GM23248 (cell line): ENCODE measurements around the gene UBALD2. TPM values are rescaled to one million over a fixed set of nuclear protein-coding genes. Genes with fewer than 3 reads are reported as not detected.

Experiments used
- DNase-seq: peaks from one replicate; pipeline ENCODE4 v3.0.0-alpha.2; 2015
- H2AFZ ChIP-seq: fragments of 200-600 bp; sonication (generic); 2 replicates; pipeline ENCODE4 v1.6.1; 2016; ENCODE audit warnings: antibody characterized with exemption
- H3F3A ChIP-seq: fragments of 200-600 bp; sonication (generic); 2 replicates; pipeline ENCODE4 v1.6.1; 2016; ENCODE audit warnings: mild to moderate bottlenecking, antibody characterized with exemption, mixed run types; ENCODE audit not compliant: insufficient read depth
- H3K27ac ChIP-seq: fragments of 200-600 bp; sonication (generic); 2 replicates; pipeline ENCODE4 v1.5.1; 2016; ENCODE audit warnings: mild to moderate bottlenecking
- H3K27me3 ChIP-seq: fragments of 200-600 bp; sonication (generic); replicated peaks from 2 replicates; pipeline ENCODE4 v1.6.1; 2016; ENCODE audit warnings: mild to moderate bottlenecking; ENCODE audit not compliant: insufficient read depth
- H3K36me3 ChIP-seq: fragments of 200-600 bp; sonication (generic); 2 replicates; pipeline ENCODE4 v1.6.1; 2016; ENCODE audit warnings: low read depth, mild to moderate bottlenecking
- H3K4me1 ChIP-seq: fragments of 200-600 bp; sonication (generic); 2 replicates; pipeline ENCODE4 v1.6.1; 2016; ENCODE audit warnings: mild to moderate bottlenecking; ENCODE audit not compliant: insufficient read depth
- H3K4me2 ChIP-seq: fragments of 200-600 bp; sonication (generic); one replicate; pipeline ENCODE4 v1.6.1; 2016; ENCODE audit warnings: mild to moderate bottlenecking; ENCODE audit not compliant: unreplicated experiment
- H3K4me3 ChIP-seq: fragments of 200-600 bp; sonication (generic); 2 replicates; pipeline ENCODE4 v1.5.1; 2016; ENCODE audit warnings: mild to moderate bottlenecking
- H3K79me2 ChIP-seq: fragments of 200-600 bp; sonication (generic); 2 replicates; pipeline ENCODE4 v1.6.1; 2016; ENCODE audit warnings: mild to moderate bottlenecking; ENCODE audit not compliant: insufficient read depth
- H3K9ac ChIP-seq: fragments of 200-600 bp; sonication (generic); 2 replicates; pipeline ENCODE4 v1.6.1; 2016; ENCODE audit warnings: mild to moderate bottlenecking
- H3K9me2 ChIP-seq: fragments of 200-600 bp; sonication (generic); 2 replicates; pipeline ENCODE4 v1.6.1; 2016; ENCODE audit warnings: mixed run types, mild to moderate bottlenecking, moderate library complexity; ENCODE audit not compliant: insufficient read depth
- H3K9me3 ChIP-seq: fragments of 200-600 bp; sonication (generic); one replicate; pipeline ENCODE4 v1.6.1; 2017; ENCODE audit warnings: low read depth
- H4K20me1 ChIP-seq: fragments of 200-600 bp; sonication (generic); 2 replicates; pipeline ENCODE4 v1.6.0; 2016; ENCODE audit not compliant: insufficient read depth
- EZH2 ChIP-seq: fragments of 200-600 bp; sonication (generic); IDR thresholded peaks from 2 replicates; pipeline ENCODE4 v1.6.1; 2018; ENCODE audit warnings: antibody characterized with exemption, mild to moderate bottlenecking; ENCODE audit not compliant: insufficient read depth, poor library complexity, severe bottlenecking
- EZH2phosphoT487 ChIP-seq: fragments of 200-600 bp; sonication (generic); IDR thresholded peaks from 2 replicates; pipeline ENCODE4 v1.6.1; 2018; ENCODE audit warnings: antibody characterized with exemption, moderate library complexity, mild to moderate bottlenecking, low read depth; ENCODE audit not compliant: insufficient read depth
- WGBS, 2 experiments: methylation state at CpG; one replicate each; pipeline ENCODE4 v1.1.6; 2015 to 2017; ENCODE audit warnings: low lambda C conversion rate in 2 of 2, low coverage in 1 of 2; ENCODE audit errors: missing lambda C conversion rate in 2 of 2; 5-methylcytosine and 5-hydroxymethylcytosine counted together
- in situ Hi-C: fragments of 300-500 bp; cut with MboI; formaldehyde crosslinking; loops from 2 replicates; pipeline ENCODE4 v1.15.0; 2020
- polyA plus RNA-seq: library from polyadenylated mRNA; unstranded; fragments of >200 nt; fragmentation: Nextera tagmentation; extraction: Ambion mirVana; gene quantifications from 2 replicates; pipeline ENCODE4 v1.2.1, GENCODE V29; 2016
- total RNA-seq: library from RNA; depleted of rRNA; stranded (reverse); fragments of >200 nt; shearing (Covaris generic); gene quantifications from 2 replicates; pipeline ENCODE4 v1.2.3, GENCODE V29; 2014

Gene UBALD2
- total and polyA plus RNA-seq, 2 experiments from 2014 or later, result 0.56 to 6.4 TPM

- Histone ChIP-seq H4K20me1 (no peaks in the 10 kb centered on the region), H3K27ac (peak overlapping the region; percentile 44), H3K27me3 (no peaks in the 10 kb centered on the region), H3F3A (peaks cover 16% of the 10 kb centered on the region), H3K9me3 (no peaks in the 10 kb centered on the region), H3K4me1 (peaks cover 10% of the 10 kb centered on the region; the same call in 1 of the 2 replicates), H3K79me2 (no peaks in the 10 kb centered on the region), H2AFZ (no peak overlapping the region), H3K4me2 (no peak overlapping the region), H3K36me3 (no peaks in the 10 kb centered on the region), H3K9me2 (no peaks in the 10 kb centered on the region), H3K4me3 (no peak overlapping the region), H3K9ac (no peak overlapping the region)
- WGBS, 2 experiments, result 0 to 6% methylated on average over 2 of the region's 2 CpGs
- in situ Hi-C loops, result no loop called here
- TF ChIP-seq EZH2, result no peak
- TF ChIP-seq EZH2phosphoT487, result no peak
- peak; percentile 95 for DNase-seq
These were observed 32.8 kb upstream of the UBALD2 start for GRCh38 chr17:76232342-76232741.

GRCh38 chr17:76233588-76234353 is 31.4 kb upstream of the UBALD2 start:
- TF ChIP-seq EZH2 (no peak), EZH2phosphoT487 (no peak)

GRCh38 chr17:76234354-76234679 is 30.8 kb upstream of the UBALD2 start:
- H3K79me2 ChIP-seq, result no peaks in the 10 kb centered on the region
- no peaks in the 10 kb centered on the region for H3K9me2 ChIP-seq
- H3K27ac ChIP-seq, result no peak overlapping the region
- H3K27me3 ChIP-seq, result peaks cover 11% of the 10 kb centered on the region
- H3K9me3 ChIP-seq, result no peaks in the 10 kb centered on the region
- H3K9ac ChIP-seq, result no peak overlapping the region
- no peaks in the 10 kb centered on the region for H4K20me1 ChIP-seq
- no peak overlapping the region for H3K4me2 ChIP-seq
- 86 to 88% methylated on average over 5 of the region's 5 CpGs for WGBS, 2 experiments
- in situ Hi-C loops, result no loop called here
- no peak overlapping the region for H2AFZ ChIP-seq
- no peak for TF ChIP-seq EZH2phosphoT487
- no peak for TF ChIP-seq EZH2
- no peaks in the 10 kb centered on the region for H3K36me3 ChIP-seq
- H3F3A ChIP-seq, result peaks cover 24% of the 10 kb centered on the region
- H3K4me1 ChIP-seq, result peaks cover 10% of the 10 kb centered on the region; the same call in 1 of the 2 replicates
- no peak for DNase-seq
- no peak overlapping the region for H3K4me3 ChIP-seq

More at GRCh38 chr17:76233588-76234353, 31.4 kb upstream of the UBALD2 start:
- Histone ChIP-seq H3K27me3 (peaks cover 6% of the 10 kb centered on the region), H3K9ac (no peak overlapping the region), H3K4me2 (no peak overlapping the region), H3K9me2 (no peaks in the 10 kb centered on the region), H3K9me3 (no peaks in the 10 kb centered on the region), H3K4me3 (no peak overlapping the region), H3K27ac (no peak overlapping the region), H2AFZ (no peak overlapping the region), H3F3A (peaks cover 23% of the 10 kb centered on the region), H3K36me3 (no peaks in the 10 kb centered on the region), H4K20me1 (no peaks in the 10 kb centered on the region), H3K4me1 (peaks cover 10% of the 10 kb centered on the region; the same call in 1 of the 2 replicates), H3K79me2 (no peaks in the 10 kb centered on the region)
- no peak for DNase-seq
- WGBS, 2 experiments, result 96 to 98% methylated on average over 6 of the region's 6 CpGs
- in situ Hi-C loops, result no loop called here

- no peak overlapping the region for H3K9ac ChIP-seq
- H3F3A ChIP-seq, result peaks cover 24% of the 10 kb centered on the region
- H3K36me3 ChIP-seq, result no peaks in the 10 kb centered on the region
- H3K9me2 ChIP-seq, result no peaks in the 10 kb centered on the region
- in situ Hi-C loops, result no loop called here
- no peak overlapping the region for H3K4me2 ChIP-seq
- TF ChIP-seq EZH2phosphoT487 (no peak), EZH2 (no peak)
- no peak overlapping the region for H3K27ac ChIP-seq
- no peak overlapping the region for H3K4me3 ChIP-seq
- H3K4me1 ChIP-seq, result peaks cover 10% of the 10 kb centered on the region; the same call in 1 of the 2 replicates
- WGBS, 2 experiments, result 87 to 88% methylated on average over 2 of the region's 2 CpGs
- H3K79me2 ChIP-seq, result no peaks in the 10 kb centered on the region
- H2AFZ ChIP-seq, result no peak overlapping the region
- H3K9me3 ChIP-seq, result no peaks in the 10 kb centered on the region
- H3K27me3 ChIP-seq, result peaks cover 17% of the 10 kb centered on the region
- no peak for DNase-seq
- H4K20me1 ChIP-seq, result no peaks in the 10 kb centered on the region
These were observed 29.3 kb upstream of the UBALD2 start for GRCh38 chr17:76235883-76236282.
